ENCODE results near the gene ALG2. TPM values are rescaled to one million over a fixed set of nuclear protein-coding genes. Genes with fewer than 3 reads are reported as not detected.

The ALG2 gene
- total and polyA plus RNA-seq, 2 of the 13 experiments (the other 11 are each of a cell fraction or from before 2014, with no cell fraction given) = 46.2 to 49.0 TPM

- TF ChIP-seq ZNF678 (CRISPR knock-in tag; IDR thresholded peaks at IDR 0.05) (no peak), ATF4 (CRISPR knock-in tag; IDR thresholded peaks at IDR 0.05) (no peak), ZNF574 (CRISPR knock-in tag; IDR thresholded peaks at IDR 0.05) (peak; percentile 29; the same call in 1 of the 2 replicates), ZSCAN25 (CRISPR knock-in tag; IDR thresholded peaks at IDR 0.05) (peak; percentile 37; the same call in 1 of the 2 replicates), EEA1 (CRISPR knock-in tag; IDR thresholded peaks at IDR 0.05; ENCODE audit: borderline replicate concordance) (no peak), ZBED4 (CRISPR knock-in tag; IDR thresholded peaks at IDR 0.05; ENCODE audit: borderline replicate concordance) (no peak), HCFC1 (IDR thresholded peaks at IDR 0.05; ENCODE audit: low read depth, low read length) (no peak), AGO2 (optimal IDR thresholded peaks at IDR 0.05; ENCODE audit: low read depth, low read length) (no peak), KAT7 (CRISPR knock-in tag; IDR thresholded peaks at IDR 0.05; ENCODE audit: borderline replicate concordance) (no peak), SOX13 (IDR thresholded peaks at IDR 0.05) (no peak), SOX13 (CRISPR knock-in tag; conservative IDR thresholded peaks at IDR 0.05 in 1 of 2, IDR thresholded peaks at IDR 0.05 in 1 of 2) (peak in 1 of 2 experiments; percentile 31; a peak in 1 of 4 replicates), SAP130 (CRISPR knock-in tag; IDR thresholded peaks at IDR 0.05; ENCODE audit: low read depth) (peak; percentile 44), TCF7 (IDR thresholded peaks at IDR 0.05; ENCODE audit: low read depth) (no peak), ARNT (IDR thresholded peaks at IDR 0.05) (no peak), UBTF (CRISPR knock-in tag; IDR thresholded peaks at IDR 0.05) (no peak; the same call in 1 of the 2 replicates), CREBL2 (CRISPR knock-in tag; IDR thresholded peaks at IDR 0.05; ENCODE audit: borderline replicate concordance) (no peak), PITX1 (CRISPR knock-in tag; IDR thresholded peaks at IDR 0.05) (0 out of 2 replicates have a peak, but pooled peaks have one; percentile 49), ZSCAN21 (CRISPR knock-in tag; IDR thresholded peaks at IDR 0.05; ENCODE audit: borderline replicate concordance) (no peak), ZNF83 (CRISPR knock-in tag; IDR thresholded peaks at IDR 0.05; ENCODE audit: borderline replicate concordance) (no peak)
Measured at GRCh38 chr9:99184475-99185347, 37.0 kb downstream of the ALG2 start (continued).

Data from HepG2 (cell line).